Measurements from ENCODE around the gene ZFAND3.

ZFAND3 gene

DNA sequence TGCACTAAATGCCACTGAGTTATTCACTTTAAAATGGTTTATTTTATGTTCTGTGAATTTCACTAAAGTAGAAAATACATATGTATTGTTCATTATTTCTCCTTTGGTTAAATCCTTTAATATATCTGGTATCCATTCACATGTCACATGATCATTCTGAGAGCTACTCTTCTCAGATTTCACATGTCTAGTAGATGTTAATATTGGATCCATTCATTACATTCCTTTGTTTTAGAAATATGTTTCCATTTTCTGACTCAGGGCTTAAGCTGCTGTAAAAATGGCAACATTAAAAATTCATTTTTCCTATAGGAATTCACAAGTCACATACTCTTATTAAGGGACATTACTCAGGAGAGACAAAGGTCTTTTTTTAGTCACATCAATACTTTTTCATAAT lies 205.4 kb downstream of the ZFAND3 start:
- no peaks in the 10 kb centered on the region for H3K9me3 ChIP-seq (ENCODE audit: low read length)
- no peaks in the 10 kb centered on the region for H3K4me1 ChIP-seq (ENCODE audit: insufficient read depth, low read length, severe bottlenecking)
- H2AFZ ChIP-seq (ENCODE audit: low read length): no peak overlapping the region
- 0 out of 2 replicates have a peak, but pooled peaks cover 2% of the 10 kb centered on the region for H4K20me1 ChIP-seq (ENCODE audit: insufficient read depth, low read length)
- no peak overlapping the region for H3K4me3 ChIP-seq (ENCODE audit: low read depth, low read length, poor library complexity, severe bottlenecking)
- H3K9me2 ChIP-seq (ENCODE audit: low read depth, low read length): no peaks in the 10 kb centered on the region
- no peaks in the 10 kb centered on the region for H3F3A ChIP-seq (ENCODE audit: insufficient read depth, low read length)
- H3K27ac ChIP-seq (ENCODE audit: low read depth, low read length, poor library complexity, severe bottlenecking): no peak overlapping the region
- no peak overlapping the region for H3K9ac ChIP-seq (ENCODE audit: low read length)
- no peaks in the 10 kb centered on the region for H3K27me3 ChIP-seq (ENCODE audit: insufficient read depth, low read length)
- H3K4me2 ChIP-seq (ENCODE audit: low read length): no peak overlapping the region
- no peaks in the 10 kb centered on the region for H3K79me2 ChIP-seq (ENCODE audit: insufficient read depth, low read length)
- TF ChIP-seq, protein P1, sequence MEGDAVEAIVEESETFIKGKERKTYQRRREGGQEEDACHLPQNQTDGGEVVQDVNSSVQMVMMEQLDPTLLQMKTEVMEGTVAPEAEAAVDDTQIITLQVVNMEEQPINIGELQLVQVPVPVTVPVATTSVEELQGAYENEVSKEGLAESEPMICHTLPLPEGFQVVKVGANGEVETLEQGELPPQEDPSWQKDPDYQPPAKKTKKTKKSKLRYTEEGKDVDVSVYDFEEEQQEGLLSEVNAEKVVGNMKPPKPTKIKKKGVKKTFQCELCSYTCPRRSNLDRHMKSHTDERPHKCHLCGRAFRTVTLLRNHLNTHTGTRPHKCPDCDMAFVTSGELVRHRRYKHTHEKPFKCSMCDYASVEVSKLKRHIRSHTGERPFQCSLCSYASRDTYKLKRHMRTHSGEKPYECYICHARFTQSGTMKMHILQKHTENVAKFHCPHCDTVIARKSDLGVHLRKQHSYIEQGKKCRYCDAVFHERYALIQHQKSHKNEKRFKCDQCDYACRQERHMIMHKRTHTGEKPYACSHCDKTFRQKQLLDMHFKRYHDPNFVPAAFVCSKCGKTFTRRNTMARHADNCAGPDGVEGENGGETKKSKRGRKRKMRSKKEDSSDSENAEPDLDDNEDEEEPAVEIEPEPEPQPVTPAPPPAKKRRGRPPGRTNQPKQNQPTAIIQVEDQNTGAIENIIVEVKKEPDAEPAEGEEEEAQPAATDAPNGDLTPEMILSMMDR (IDR thresholded peaks at IDR 0.05; ENCODE audit: low read length): no peak
- TF ChIP-seq EZH2 (IDR thresholded peaks at IDR 0.05; ENCODE audit: borderline replicate concordance, low read length): no peak
- no peaks in the 10 kb centered on the region for H3K36me3 ChIP-seq (ENCODE audit: insufficient read depth, low read length)

DNA sequence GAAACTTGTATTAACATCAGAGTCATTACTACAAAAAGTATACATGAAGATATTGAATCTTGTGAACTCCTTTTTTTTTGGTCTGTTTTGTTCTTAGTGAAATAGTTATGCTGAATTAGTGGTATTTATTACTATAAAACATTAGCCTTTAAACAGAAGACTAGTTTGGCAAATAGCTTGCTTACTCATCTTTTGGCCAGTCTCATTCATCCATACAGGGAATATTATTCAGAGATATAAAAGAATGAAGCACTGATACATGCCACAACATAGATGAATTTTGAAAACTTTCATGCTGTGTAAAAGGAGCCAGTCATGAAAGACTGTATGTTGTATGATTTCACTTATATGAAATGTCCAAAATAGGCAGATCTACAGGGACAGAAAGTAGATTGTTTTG lies 205.9 kb downstream of the ZFAND3 start:
- no peak overlapping the region for H3K9ac ChIP-seq (ENCODE audit: low read length)
- no peak overlapping the region for H3K4me2 ChIP-seq (ENCODE audit: low read length)
- no peaks in the 10 kb centered on the region for H3K79me2 ChIP-seq (ENCODE audit: insufficient read depth, low read length)
- 0 out of 2 replicates have a peak, but pooled peaks cover 2% of the 10 kb centered on the region for H4K20me1 ChIP-seq (ENCODE audit: insufficient read depth, low read length)
- H3K9me3 ChIP-seq (ENCODE audit: low read length): no peaks in the 10 kb centered on the region
- H3K27ac ChIP-seq (ENCODE audit: low read depth, low read length, poor library complexity, severe bottlenecking): no peak overlapping the region
- no peaks in the 10 kb centered on the region for H3K36me3 ChIP-seq (ENCODE audit: insufficient read depth, low read length)
- no peaks in the 10 kb centered on the region for H3K9me2 ChIP-seq (ENCODE audit: low read depth, low read length)
- no peaks in the 10 kb centered on the region for H3F3A ChIP-seq (ENCODE audit: insufficient read depth, low read length)
- H2AFZ ChIP-seq (ENCODE audit: low read length): no peak overlapping the region
- H3K4me1 ChIP-seq (ENCODE audit: insufficient read depth, low read length, severe bottlenecking): no peaks in the 10 kb centered on the region
- no peaks in the 10 kb centered on the region for H3K27me3 ChIP-seq (ENCODE audit: insufficient read depth, low read length)
- TF ChIP-seq, protein P1 (IDR thresholded peaks at IDR 0.05; ENCODE audit: low read length): no peak
- TF ChIP-seq EZH2 (IDR thresholded peaks at IDR 0.05; ENCODE audit: borderline replicate concordance, low read length): no peak
- no peak overlapping the region for H3K4me3 ChIP-seq (ENCODE audit: low read depth, low read length, poor library complexity, severe bottlenecking)

DNA sequence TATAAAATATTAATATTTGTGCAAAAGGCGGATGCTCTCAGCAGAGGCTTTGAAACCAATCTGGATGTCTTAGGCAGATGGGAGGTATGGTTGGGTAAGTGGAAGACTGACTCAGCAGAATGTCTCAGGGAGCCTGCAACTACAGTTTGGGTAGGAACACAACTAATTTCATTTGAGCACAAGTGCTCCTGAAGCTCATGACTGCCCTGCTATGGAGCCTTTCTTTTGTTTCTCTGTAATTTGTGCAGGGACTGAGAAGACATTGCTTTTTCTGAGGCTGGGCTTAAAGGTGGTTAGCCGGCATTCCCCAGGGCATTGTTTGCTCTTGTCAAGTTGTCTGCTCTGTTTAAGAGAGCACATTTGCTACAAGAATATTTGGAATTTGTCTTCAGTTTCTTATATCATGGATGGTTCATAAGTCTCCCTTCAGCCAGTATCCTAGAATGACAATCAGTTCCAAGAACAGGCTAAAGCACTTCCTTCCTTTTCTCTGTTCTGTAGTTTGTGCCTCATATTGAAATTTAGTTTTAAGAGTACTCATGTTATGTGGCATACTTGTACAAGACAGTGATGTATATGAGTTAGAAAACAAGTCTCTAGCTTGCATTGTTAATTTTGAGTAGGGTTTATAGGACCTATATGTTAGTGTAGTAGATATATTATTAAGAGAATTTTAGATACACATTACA lies 208.3 kb downstream of the ZFAND3 start:
- H3F3A ChIP-seq (ENCODE audit: insufficient read depth, low read length): no peaks in the 10 kb centered on the region
- no peaks in the 10 kb centered on the region for H3K4me1 ChIP-seq (ENCODE audit: insufficient read depth, low read length, severe bottlenecking)
- H3K27ac ChIP-seq (ENCODE audit: low read depth, low read length, poor library complexity, severe bottlenecking): no peak overlapping the region
- H3K79me2 ChIP-seq (ENCODE audit: insufficient read depth, low read length): no peaks in the 10 kb centered on the region
- H3K27me3 ChIP-seq (ENCODE audit: insufficient read depth, low read length): no peaks in the 10 kb centered on the region
- no peak overlapping the region for H3K9ac ChIP-seq (ENCODE audit: low read length)
- no peaks in the 10 kb centered on the region for H3K9me3 ChIP-seq (ENCODE audit: low read length)
- H3K4me2 ChIP-seq (ENCODE audit: low read length): no peak overlapping the region
- H3K4me3 ChIP-seq (ENCODE audit: low read depth, low read length, poor library complexity, severe bottlenecking): no peak overlapping the region
- no peak for TF ChIP-seq EZH2 (IDR thresholded peaks at IDR 0.05; ENCODE audit: borderline replicate concordance, low read length)
- TF ChIP-seq, protein P1 (IDR thresholded peaks at IDR 0.05; ENCODE audit: low read length): no peak
- no peaks in the 10 kb centered on the region for H3K9me2 ChIP-seq (ENCODE audit: low read depth, low read length)
- H4K20me1 ChIP-seq (ENCODE audit: insufficient read depth, low read length): 0 out of 2 replicates have a peak, but pooled peaks cover 2% of the 10 kb centered on the region
- no peaks in the 10 kb centered on the region for H3K36me3 ChIP-seq (ENCODE audit: insufficient read depth, low read length)
- H2AFZ ChIP-seq (ENCODE audit: low read length): no peak overlapping the region

Data from OCI-LY1 (cell line).